ENCODE measurements around the gene ZFY. TPM values are rescaled to one million over a fixed set of nuclear protein-coding genes. Genes with fewer than 3 reads are reported as not detected.

Gene ZFY
- total RNA-seq, result 10 to 100 TPM; 12.7 to 14.7 TPM

DNA sequence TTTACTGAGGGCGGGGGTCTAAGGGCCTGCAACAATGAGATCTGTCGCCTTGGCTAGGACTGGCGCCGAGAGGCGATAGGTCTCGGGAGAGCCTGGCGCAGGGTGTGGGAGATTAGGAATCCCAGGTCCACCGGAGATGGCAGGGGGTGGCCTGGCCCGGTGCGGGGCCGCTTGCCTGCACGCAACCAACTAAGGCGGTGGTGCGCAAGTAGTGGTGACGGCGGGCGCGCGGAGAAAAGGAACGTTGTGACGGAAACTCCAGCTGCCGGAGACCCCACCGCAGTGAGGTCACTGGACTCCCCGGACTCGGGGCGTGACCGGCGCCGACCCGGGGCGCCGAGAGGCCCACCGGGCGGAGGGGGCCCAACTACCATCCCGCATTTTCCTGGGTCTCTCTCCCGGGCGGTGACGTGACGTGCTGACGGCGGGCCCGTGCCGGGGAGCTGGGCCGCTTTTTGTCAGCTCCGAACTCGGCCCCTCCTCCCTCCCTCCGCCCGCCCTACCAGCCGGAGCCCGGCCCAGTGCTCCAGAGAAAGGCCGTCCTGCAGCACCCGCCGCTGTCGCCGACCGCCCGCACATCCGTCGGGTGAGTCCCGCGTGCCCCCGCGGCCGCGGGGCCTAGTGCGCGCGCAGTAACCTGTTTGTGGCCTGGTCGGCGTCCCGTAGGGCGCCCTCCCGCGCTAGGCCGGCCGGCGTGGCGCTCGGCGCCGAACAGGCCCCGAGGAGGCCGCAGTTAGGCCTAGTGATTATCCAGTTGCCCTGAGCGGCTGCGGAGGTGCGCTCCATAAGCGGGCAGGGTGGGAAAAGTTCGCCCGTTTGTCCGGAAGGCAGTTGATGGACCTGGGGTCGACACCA, at the start of gene ZFY:
Gene ZFY, plus strand, starts transcription at position 521 of the 855 bp plus-strand sequence. CDS start 18,556 bp downstream, outside the sequence.
- H3K9me3 Mint-ChIP-seq (ENCODE audit: insufficient read depth), result no peaks in the 10 kb centered on the region
- no peaks in the 10 kb centered on the region for H3K27me3 Mint-ChIP-seq (ENCODE audit: low read depth)
- ATAC-seq, result peak; percentile 63
- peaks cover 22% of the 10 kb centered on the region for H3K36me3 Mint-ChIP-seq (ENCODE audit: low read depth)
- DNase-seq, result peak; percentile 74
- ChIA-PET CTCF (no interaction called here), POLR2A (interaction anchor here (0.8 kb wide), 1 partner anchor 68 kb away, joined by 4 read pairs; no protein-coding TSS in a partner anchor)
- peak within 1 kb of the TSS; percentile 88 for H3K4me3 Mint-ChIP-seq
- peaks cover 21% of the 10 kb centered on the region for H3K4me1 Mint-ChIP-seq (ENCODE audit: low read depth)
- H3K27ac Mint-ChIP-seq, result peak within 1 kb of the TSS; percentile 99

DNA sequence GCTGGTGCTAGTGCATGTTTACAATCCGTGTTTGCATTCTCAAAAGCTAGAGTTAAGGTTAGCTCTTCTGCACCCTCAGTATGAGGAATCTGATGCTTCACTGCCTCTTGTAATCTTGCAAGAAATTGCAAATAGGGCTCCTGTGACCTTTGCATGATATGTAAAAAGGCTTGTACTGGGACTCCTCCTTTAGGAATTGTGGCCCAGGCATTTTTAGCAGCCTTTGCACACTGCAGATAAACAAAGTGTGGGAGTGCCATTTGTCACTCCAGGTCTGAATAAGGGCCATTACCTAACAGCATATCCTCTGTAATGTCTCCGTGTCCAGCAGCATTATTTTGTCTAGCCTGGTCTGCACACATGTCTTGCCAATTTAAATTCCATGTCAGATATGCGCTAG, 49.3 kb upstream of the ZFY start:
- Mint-ChIP-seq H3K4me1 (ENCODE audit: low read depth) (peaks cover 17% of the 10 kb centered on the region), H3K4me3 (no peak overlapping the region), H3K36me3 (ENCODE audit: low read depth) (peaks cover 9% of the 10 kb centered on the region), H3K9me3 (ENCODE audit: insufficient read depth) (peaks cover 5% of the 10 kb centered on the region), H3K27me3 (ENCODE audit: low read depth) (no peaks in the 10 kb centered on the region), H3K27ac (no peak overlapping the region)
- POLR2A ChIA-PET, result no interaction called here
- DNase-seq, result no peak
- CTCF ChIA-PET, result no interaction called here
- no peak for ATAC-seq

DNA sequence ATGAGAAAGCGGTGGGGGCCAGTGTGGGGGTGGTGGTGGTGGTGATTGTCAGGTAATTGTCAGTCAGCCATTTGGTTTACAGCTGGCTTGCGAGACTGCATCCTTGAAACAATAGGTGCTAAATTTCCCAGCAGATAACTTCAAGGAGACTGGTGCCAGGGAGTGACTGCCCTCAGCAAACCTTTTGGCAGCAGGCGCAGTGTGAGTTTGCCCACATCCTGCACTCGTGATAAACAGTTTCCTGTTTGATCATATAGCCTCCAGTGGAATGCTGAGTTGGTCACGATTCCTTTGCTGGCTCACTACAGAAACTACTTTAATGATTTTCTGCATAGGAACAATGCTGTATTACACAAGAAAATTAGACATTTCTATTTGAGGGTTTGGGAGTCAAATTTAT, 47.8 kb upstream of the ZFY start:
- ChIA-PET CTCF (no interaction called here), POLR2A (no interaction called here)
- Mint-ChIP-seq H3K27ac (peak overlapping the region; percentile 56), H3K36me3 (ENCODE audit: low read depth) (peaks cover 9% of the 10 kb centered on the region), H3K9me3 (ENCODE audit: insufficient read depth) (peaks cover 5% of the 10 kb centered on the region), H3K4me3 (no peak overlapping the region), H3K4me1 (ENCODE audit: low read depth) (peaks cover 17% of the 10 kb centered on the region), H3K27me3 (ENCODE audit: low read depth) (no peaks in the 10 kb centered on the region)
- ATAC-seq (no peak), DNase-seq (peak; percentile 38)

DNA sequence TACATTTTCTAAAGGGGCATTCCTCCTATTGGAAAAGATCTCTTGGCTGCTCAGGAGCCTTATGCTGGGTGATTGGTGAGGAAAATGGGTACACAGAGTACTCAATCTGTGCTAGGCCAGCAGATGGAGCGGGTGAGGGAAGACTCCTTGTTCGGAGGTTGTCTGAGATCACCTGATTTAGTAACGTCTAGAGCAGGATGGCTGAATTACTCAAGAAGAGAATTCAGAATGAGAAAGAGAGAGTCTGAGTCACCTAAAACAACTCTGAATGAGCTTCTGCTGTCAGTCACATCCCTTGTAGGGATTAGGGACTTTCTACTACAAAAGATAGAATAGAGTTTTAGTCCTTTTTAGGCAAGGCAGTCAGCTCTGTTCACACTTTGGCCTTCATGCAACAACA, 47.2 kb upstream of the ZFY start:
- CTCF ChIA-PET, result no interaction called here
- Mint-ChIP-seq H3K36me3 (ENCODE audit: low read depth) (peaks cover 9% of the 10 kb centered on the region), H3K9me3 (ENCODE audit: insufficient read depth) (peaks cover 5% of the 10 kb centered on the region), H3K4me3 (no peak overlapping the region), H3K27me3 (ENCODE audit: low read depth) (no peaks in the 10 kb centered on the region), H3K27ac (peak overlapping the region; percentile 56), H3K4me1 (ENCODE audit: low read depth) (peaks cover 17% of the 10 kb centered on the region)
- ATAC-seq, result no peak
- POLR2A ChIA-PET, result no interaction called here
- no peak for DNase-seq

DNA sequence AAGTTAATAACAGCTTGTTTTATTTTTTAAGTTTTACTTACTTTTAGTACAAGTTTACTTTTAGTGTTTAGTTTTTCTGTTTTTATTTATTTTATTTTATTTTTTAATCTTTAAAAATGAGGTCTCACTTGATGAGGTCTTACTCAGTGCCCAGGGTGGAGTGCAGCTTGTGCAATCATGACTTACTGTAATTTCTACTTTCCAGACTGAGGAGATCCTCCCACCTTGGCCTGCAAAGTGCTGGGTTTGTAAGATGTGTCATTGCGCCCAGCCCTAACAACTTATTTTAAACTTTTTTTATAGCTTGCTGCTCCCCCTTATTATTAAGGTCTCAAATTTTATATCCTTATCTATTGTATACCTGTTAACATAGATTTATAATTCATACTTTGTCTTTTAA, 41.7 kb upstream of the ZFY start:
- H3K9me3 Mint-ChIP-seq (ENCODE audit: insufficient read depth), result no peaks in the 10 kb centered on the region
- H3K4me3 Mint-ChIP-seq, result no peak overlapping the region
- no peaks in the 10 kb centered on the region for H3K27me3 Mint-ChIP-seq (ENCODE audit: low read depth)
- ChIA-PET POLR2A (no interaction called here), CTCF (no interaction called here)
- H3K36me3 Mint-ChIP-seq (ENCODE audit: low read depth), result no peaks in the 10 kb centered on the region
- ATAC-seq (no peak), DNase-seq (no peak)
- no peak overlapping the region for H3K27ac Mint-ChIP-seq
- H3K4me1 Mint-ChIP-seq (ENCODE audit: low read depth), result no peaks in the 10 kb centered on the region

DNA sequence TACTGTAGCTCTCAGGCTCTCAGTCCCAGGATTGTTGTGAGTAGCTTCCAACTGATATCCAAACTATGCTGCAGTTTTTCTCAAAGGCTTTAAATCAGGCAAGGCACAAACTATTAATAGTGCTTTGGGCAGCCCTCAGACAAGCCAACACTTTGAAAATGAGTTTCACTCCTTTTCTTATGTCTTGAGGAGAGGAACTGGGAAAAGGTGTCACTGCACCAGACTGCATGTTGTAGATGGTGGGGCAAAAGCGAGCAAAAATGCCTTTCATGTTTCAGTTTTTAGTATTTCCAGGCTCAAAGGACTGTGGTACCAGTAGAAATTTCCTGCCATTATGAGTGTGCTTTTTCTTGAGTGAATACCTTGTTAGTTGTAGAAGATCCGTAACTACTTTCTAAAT, 39.1 kb upstream of the ZFY start:
- ATAC-seq (no peak), DNase-seq (no peak)
- H3K27ac Mint-ChIP-seq, result no peak overlapping the region
- H3K27me3 Mint-ChIP-seq (ENCODE audit: low read depth), result no peaks in the 10 kb centered on the region
- no peaks in the 10 kb centered on the region for H3K9me3 Mint-ChIP-seq (ENCODE audit: insufficient read depth)
- POLR2A ChIA-PET, result no interaction called here
- H3K36me3 Mint-ChIP-seq (ENCODE audit: low read depth), result no peaks in the 10 kb centered on the region
- H3K4me1 Mint-ChIP-seq (ENCODE audit: low read depth), result no peaks in the 10 kb centered on the region
- CTCF ChIA-PET, result no interaction called here
- H3K4me3 Mint-ChIP-seq, result no peak overlapping the region

DNA sequence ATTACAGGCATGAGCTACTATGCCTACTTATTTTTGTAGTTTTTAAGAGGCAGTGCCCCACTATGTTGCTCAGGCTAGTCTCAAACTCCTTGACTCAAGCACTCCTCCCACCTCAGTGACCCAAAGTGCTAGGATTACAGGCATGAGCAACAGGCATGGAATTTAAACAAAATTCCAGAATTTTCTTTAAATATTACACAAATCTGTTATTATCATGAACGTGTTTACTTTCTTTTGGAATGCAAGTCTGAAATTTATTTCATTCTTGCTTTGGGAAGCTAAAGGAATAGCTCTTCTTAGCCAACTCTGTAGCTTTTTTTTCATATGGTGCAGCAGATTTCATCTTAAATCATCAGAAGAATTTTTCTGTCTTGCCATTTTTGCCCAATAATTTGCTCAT, 27.8 kb upstream of the ZFY start:
- ATAC-seq, result no peak
- ChIA-PET POLR2A (no interaction called here), CTCF (no interaction called here)
- Mint-ChIP-seq H3K9me3 (ENCODE audit: insufficient read depth) (no peaks in the 10 kb centered on the region), H3K4me3 (no peak overlapping the region), H3K4me1 (ENCODE audit: low read depth) (no peaks in the 10 kb centered on the region), H3K27me3 (ENCODE audit: low read depth) (no peaks in the 10 kb centered on the region), H3K36me3 (ENCODE audit: low read depth) (peaks cover 4% of the 10 kb centered on the region), H3K27ac (no peak overlapping the region)
- no peak for DNase-seq

DNA sequence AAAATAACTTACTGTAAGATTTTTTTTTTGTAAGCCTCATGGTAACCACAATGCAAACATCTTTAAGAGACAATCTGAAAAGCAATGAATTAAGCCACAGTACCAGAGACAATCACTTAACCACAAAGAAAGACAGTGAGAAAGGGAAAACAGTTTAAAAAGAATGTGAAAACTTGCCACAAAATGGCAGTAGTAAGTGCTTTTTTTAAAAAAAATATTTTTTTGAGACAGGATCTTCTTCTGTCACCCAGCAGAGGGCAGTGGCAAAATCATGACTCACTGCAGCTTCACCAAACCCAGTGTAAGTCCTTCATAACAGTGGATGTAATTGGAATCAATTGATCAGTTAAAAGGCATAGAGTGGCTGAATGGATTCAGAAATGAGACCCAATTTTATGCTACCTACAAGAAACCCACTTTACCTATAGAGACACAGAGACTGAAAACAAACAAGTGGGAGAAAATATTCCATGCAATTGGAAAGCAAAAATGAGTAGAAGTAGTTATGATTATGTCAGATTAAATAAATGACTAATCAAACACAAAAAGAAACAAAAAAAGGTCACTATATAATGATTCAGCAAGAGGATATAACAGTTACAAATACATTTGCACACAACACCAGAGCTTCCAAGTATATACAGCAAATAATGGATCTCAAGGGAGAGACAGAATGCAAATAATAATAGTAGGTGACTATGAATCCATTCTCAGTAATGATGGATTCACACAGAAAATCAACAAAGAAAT, 21.9 kb upstream of the ZFY start:
- Mint-ChIP-seq H3K27ac (no peak overlapping the region), H3K36me3 (ENCODE audit: low read depth) (peaks cover 2% of the 10 kb centered on the region), H3K27me3 (ENCODE audit: low read depth) (no peaks in the 10 kb centered on the region), H3K4me1 (ENCODE audit: low read depth) (peaks cover 11% of the 10 kb centered on the region), H3K4me3 (no peak overlapping the region), H3K9me3 (ENCODE audit: insufficient read depth) (no peaks in the 10 kb centered on the region)
- DNase-seq, result peak; percentile 59
- CTCF ChIA-PET, result interaction anchor here (0.6 to 1.8 kb wide), 3 partner anchors 12 to 64 kb away, joined by 3 to 6 read pairs (median 4); no protein-coding TSS in a partner anchor
- POLR2A ChIA-PET, result no interaction called here
- ATAC-seq, result peak; percentile 73

DNA sequence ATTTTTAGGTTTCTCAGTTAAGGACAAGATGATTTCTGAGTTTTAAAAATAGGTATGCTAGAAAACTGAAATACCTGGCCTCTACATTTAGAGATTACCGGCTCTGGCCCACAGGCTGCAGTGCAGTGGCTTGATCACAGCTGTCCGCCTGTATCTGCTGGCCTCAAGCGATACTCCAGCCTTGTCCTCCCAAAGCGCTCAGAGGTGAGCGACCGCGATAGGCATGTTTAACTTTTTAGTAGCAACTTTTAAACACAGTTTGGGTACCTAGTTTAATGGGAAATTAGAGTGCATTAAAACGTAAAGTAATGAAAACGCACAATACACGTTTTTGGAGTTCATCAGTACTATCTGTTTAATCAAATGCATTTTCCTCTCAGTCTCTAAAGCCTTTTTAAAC, 1.1 kb upstream of the ZFY start:
- peaks cover 17% of the 10 kb centered on the region for H3K36me3 Mint-ChIP-seq (ENCODE audit: low read depth)
- H3K27me3 Mint-ChIP-seq (ENCODE audit: low read depth), result no peaks in the 10 kb centered on the region
- H3K4me3 Mint-ChIP-seq, result peak overlapping the region; percentile 83
- H3K27ac Mint-ChIP-seq, result no peak overlapping the region
- no peaks in the 10 kb centered on the region for H3K9me3 Mint-ChIP-seq (ENCODE audit: insufficient read depth)
- ATAC-seq (no peak), DNase-seq (no peak)
- POLR2A ChIA-PET, result no interaction called here
- H3K4me1 Mint-ChIP-seq (ENCODE audit: low read depth), result peaks cover 16% of the 10 kb centered on the region
- CTCF ChIA-PET, result no interaction called here

DNA sequence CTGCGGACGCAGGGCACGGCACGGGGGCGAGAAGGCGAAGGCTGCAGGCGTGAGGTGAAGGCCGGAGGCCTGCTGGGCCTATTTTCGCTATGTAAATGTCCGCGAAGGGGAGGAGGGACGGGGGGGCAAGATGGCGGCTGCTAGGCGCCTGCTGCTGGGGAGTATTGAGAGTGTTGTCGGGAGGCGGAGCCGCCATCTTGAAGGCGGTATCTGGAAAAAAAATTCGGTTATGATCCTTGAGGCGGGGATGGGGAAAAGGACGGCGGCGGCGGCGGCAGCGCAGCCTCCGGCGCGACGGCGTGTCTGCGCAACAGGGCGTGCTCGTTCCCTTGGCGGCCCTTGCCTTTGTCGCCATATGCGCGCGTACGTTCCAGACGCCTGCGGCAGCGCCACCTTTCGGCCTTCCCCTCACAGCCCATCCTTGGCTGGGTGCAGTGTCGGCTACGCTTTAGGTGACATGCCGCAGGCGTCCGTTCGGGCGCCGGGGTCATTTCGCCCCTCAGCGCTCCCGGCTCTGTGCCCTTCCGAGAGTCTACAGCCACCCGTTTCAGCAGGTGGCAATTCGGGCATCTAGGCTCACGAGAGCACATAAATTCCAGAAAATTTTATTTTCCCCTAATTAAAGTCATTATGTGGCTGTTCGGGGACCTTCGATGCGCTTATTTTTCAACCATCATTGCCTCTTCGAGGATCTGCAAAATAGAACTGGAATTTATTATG, 695 bp downstream of the ZFY start:
- ChIA-PET POLR2A (interaction anchor here (0.6 to 1.1 kb wide), 3 partner anchors 14 to 109 kb away, joined by 3 to 6 read pairs (median 5); no protein-coding TSS in a partner anchor), CTCF (interaction anchor here (0.9 to 1.6 kb wide), 2 partner anchors 23 to 77 kb away, joined by 4 to 6 read pairs; no protein-coding TSS in a partner anchor)
- DNase-seq (peak; percentile 88), ATAC-seq (peak; percentile 87)
- Mint-ChIP-seq H3K27ac (peak overlapping the region; percentile 99), H3K4me1 (ENCODE audit: low read depth) (peaks cover 26% of the 10 kb centered on the region), H3K4me3 (peak overlapping the region; percentile 88), H3K36me3 (ENCODE audit: low read depth) (peaks cover 25% of the 10 kb centered on the region), H3K9me3 (ENCODE audit: insufficient read depth) (no peaks in the 10 kb centered on the region), H3K27me3 (ENCODE audit: low read depth) (no peaks in the 10 kb centered on the region)

DNA sequence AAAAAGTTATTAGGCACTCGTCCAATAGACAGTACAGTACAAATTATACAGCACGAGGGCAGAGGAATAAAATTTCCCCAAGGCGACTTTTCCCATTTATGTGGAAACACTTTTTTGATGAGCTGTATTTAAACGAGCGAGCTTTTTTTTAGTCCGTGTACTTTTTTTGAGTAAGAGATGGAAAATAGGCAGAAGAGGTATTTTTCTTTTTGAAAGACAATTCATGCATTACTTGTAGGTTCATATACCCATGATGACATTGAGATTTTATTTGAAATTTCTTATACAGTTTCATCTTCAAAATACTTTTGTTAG, 1.2 kb downstream of the ZFY start:
- ChIA-PET CTCF (interaction anchor here (0.6 to 1.6 kb wide), 6 partner anchors 12 to 77 kb away, joined by 3 to 6 read pairs (median 4); no protein-coding TSS in a partner anchor), POLR2A (interaction anchor here (0.6 to 1.1 kb wide), 3 partner anchors 13 to 109 kb away, joined by 3 to 6 read pairs (median 5); no protein-coding TSS in a partner anchor)
- Mint-ChIP-seq H3K4me3 (peak overlapping the region; percentile 88), H3K27ac (peak overlapping the region; percentile 99), H3K36me3 (ENCODE audit: low read depth) (peaks cover 24% of the 10 kb centered on the region), H3K27me3 (ENCODE audit: low read depth) (no peaks in the 10 kb centered on the region), H3K4me1 (ENCODE audit: low read depth) (peaks cover 26% of the 10 kb centered on the region), H3K9me3 (ENCODE audit: insufficient read depth) (no peaks in the 10 kb centered on the region)
- ATAC-seq (no peak), DNase-seq (no peak)

All from activated CD8-positive, alpha-beta T cell treated with anti-CD3 and anti-CD28 coated beads, Interleukin-2, amount 10 ng/mL, durations not matched to agents 7 days and 5 days (primary cell).